Skin epidermis (tissue), 12 donors: ENCODE measurements around the gene HS3ST4.

Experiments used
- H3K27ac ChIP-seq, 21 experiments: fragments of 200-600 bp; sonication (generic) in 11 of 21; one replicate each; pipeline ENCODE4 v1.5.0; 2020; ENCODE audit warnings: mild to moderate bottlenecking in 3 of 21, inconsistent platforms in 2 of 21, moderate library complexity in 2 of 21
- H3K4me3 ChIP-seq, 7 experiments: fragments of 200-600 bp; sonication (generic) in 2 of 7; one replicate each; pipeline ENCODE4 v1.5.0; 2020; ENCODE audit warnings: inconsistent platforms in 2 of 7, mild to moderate bottlenecking in 2 of 7, moderate library complexity in 1 of 7

HS3ST4 gene

DNA sequence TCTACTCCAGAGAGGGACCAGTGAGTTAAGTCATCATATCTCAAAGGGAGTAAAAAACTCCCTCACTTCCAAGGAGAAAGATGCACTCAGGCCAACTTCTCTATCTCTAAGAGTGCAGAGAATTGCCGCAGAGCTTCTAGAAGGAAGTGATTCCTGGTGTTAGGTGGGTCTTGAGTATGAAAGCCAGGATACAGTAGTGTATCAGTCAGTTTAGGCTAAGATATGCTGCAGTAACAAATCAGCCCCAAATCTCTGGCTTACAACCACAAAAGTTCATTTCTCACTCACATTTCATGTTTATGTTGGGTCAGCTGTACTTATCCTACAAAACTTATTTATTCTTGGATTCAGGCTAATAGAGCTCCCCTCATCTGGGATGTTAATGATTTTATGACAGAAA is 106.3 kb downstream of the HS3ST4 start:
- Histone ChIP-seq H3K4me3 (no peak overlapping the region), H3K27ac (no peak overlapping the region)

DNA sequence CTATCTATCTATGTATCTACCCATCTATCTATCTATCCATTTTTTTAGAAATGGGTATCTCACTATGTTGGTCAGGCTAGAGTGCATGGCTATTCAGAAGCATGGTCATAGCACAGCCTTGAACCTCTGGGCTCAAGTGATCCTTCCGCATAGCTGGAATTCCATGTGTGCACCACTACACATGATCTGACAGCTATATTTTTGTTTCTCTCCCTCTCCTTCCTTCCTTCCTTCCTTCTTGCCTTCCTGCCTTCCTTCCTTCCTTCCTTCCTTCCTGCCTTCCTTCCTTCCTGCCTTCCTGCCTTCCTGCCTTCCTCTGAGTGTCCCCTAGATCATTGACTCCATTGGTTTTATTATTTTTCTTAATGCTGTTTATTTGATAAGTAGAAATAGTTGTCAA is 108.1 kb downstream of the HS3ST4 start:
- no peak overlapping the region for H3K27ac ChIP-seq
- no peak overlapping the region for H3K4me3 ChIP-seq

DNA sequence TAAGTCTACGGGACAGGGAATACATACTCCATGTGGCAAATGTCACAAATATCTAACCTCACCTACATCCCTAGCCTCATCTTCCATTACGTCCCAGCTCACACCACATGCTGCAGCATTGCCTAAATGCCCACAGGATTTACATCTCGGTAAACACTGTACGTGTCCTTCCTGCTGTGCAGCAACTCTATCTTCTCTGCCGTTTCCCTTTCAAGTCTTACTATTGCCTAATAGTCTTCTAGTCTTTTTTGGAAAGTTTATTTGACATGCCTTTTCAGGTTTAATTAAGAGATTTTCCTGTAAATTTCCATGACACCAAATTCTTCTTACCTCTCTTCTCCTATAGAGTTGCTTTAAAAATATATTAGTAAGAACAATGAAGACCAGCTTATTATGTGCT is 120.5 kb downstream of the HS3ST4 start:
- Histone ChIP-seq H3K4me3 (no peak overlapping the region), H3K27ac (no peak overlapping the region)

DNA sequence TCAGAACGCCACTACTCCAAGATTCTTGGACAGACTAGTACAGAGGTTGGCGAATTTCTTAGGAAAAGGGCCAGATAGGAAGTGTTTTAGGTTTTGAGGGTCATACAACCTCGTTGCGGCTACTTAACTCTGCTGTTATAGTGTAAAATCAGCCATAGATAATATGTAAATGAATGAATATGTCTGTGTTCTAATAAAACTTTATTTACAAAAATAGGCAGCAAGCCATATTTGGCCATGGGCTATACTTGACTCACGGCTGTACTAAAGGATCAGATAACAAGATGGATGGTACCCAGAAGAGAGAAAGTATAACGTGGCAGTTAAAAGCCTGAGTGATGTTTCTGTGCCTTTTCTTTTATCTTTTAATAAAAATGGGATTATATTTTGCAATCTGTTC is 125.5 kb downstream of the HS3ST4 start:
- H3K4me3 ChIP-seq = no peak overlapping the region
- H3K27ac ChIP-seq = no peak overlapping the region

DNA sequence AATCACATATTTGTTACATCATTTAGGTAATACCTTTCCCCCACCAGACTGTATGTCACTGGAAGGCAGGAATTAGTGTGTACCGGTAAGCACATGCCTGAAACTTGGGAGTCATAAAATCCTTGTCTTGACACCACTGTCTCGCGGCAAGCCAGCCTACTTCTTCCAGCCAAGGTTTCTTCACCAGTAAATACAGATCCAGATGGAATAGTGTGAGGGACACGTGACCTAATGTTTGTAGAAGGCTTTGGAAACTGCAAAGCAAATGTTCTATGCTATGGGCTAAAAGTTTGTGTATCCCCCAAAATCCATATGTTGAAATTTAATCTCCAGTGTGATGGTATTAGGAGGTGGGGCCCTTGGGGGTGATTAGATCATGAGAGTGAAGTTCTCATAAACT is 126.1 kb downstream of the HS3ST4 start:
- Histone ChIP-seq H3K27ac (no peak overlapping the region), H3K4me3 (no peak overlapping the region)

DNA sequence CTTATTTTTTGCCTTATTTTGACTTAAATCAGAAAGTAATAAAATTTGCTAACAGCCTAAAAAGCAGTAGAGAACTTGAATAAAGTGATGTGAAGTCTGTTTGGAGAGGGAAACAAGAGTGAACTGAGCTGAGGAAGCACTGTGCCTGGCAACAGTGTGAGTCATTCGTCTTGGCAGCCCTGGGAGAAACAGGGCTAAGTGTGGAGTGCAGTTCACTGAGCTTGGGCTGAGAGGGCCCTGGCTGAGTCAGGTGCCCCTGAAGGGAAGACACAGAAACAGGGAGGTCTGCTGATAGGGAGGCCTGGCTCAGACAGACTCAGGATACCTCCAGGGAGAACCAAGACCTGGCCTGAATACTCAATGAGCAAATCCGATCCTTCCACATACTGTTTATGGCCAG is 132.1 kb downstream of the HS3ST4 start:
- Histone ChIP-seq H3K27ac (no peak overlapping the region), H3K4me3 (no peak overlapping the region)

DNA sequence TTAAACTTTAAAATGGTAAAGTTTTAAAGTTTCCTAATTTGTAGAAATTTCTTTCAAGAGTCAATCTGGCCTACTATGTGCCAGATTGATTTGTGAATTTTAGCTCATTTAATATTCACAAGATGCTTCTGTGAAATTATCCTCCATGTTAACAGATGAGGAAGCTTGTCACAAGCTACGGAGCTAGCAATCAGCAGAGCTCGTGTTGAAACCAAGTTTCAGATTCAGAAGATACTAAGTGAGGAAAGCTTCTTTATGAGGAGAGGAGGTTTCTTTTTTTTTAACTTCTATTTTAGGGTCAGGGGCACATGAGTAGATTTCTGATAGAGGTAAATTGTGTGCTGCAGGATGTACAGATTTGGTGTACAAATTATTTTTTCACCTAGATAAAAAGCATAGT is 135.9 kb downstream of the HS3ST4 start:
- Histone ChIP-seq H3K27ac (no peak overlapping the region), H3K4me3 (no peak overlapping the region)

DNA sequence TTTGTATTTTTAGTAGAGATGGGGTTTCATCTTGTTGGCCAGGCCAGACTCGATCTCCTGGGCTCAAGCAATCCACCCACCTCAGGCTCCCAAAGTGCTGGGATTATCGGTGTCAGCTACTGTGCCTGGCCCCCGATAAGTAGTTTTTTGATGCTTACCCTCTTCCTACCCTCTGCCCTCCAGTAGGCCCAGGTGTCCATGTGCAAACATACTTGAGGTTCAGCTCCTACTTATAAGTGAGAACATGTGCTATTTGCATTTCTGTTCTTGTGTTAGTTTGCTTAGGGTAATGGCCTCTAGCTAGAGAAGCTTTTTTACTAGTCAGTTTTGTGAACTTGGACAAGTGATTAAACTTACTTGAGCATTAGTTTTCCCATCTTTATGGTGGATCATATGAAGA is 136.8 kb downstream of the HS3ST4 start:
- no peak overlapping the region for H3K27ac ChIP-seq
- H3K4me3 ChIP-seq = no peak overlapping the region

DNA sequence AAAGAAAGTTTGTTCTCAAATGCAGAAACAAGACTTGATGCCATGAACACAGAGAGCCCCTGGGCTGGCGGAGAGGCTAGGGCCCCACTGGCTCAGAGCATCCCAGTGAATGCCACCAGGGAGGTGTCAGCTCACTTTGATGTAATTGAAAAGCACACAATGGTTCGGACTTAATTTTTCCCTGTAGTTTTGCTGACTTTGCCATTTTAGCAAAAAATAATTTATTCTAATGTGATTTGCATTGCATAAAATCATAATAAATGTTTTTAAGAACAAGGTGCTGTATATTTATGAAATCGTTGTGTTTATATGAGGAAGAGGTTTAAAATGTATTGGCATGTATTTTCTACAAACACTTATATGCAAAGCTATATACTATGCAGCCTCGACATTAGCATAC is 140.5 kb downstream of the HS3ST4 start:
- no peak overlapping the region for H3K27ac ChIP-seq
- no peak overlapping the region for H3K4me3 ChIP-seq

DNA sequence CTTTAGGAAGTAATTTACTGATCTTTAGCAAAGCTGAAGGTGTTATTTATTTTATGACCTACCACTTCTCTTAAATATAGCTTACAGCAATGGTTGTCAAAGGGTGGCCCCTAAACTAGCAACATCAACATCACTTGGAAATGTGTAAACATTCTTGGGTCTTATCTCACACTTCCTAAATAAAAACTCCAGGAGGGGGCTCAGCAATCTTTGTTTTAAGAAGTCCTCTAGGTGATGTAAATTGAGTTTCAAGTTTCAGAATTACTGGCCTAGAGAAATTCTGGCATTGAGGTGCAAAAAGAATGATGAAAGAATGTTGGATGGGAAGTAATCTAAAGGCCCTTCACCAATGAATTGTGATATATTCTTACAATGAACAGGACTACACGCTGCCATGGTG is 142.3 kb downstream of the HS3ST4 start:
- Histone ChIP-seq H3K4me3 (no peak overlapping the region), H3K27ac (no peak overlapping the region)

DNA sequence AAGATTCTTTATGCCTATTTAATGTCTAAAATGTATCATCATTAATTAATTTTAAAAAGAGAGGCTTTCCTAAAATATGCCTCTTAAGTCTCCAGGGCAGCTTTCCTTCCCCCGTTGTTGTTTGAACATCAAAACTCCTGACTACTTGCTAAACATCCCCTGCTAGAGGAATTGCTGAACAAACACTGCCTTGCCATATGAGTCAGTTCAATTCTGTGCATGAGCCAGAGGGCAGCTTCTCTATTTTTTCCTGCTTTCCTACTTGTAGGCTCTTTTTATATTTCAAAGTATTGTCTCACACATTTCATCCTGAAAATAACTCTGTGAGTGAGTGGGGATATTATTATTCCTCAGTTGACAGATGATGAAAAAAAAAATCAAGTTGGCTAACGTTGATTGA is 143.4 kb downstream of the HS3ST4 start:
- no peak overlapping the region for H3K4me3 ChIP-seq
- no peak overlapping the region for H3K27ac ChIP-seq

DNA sequence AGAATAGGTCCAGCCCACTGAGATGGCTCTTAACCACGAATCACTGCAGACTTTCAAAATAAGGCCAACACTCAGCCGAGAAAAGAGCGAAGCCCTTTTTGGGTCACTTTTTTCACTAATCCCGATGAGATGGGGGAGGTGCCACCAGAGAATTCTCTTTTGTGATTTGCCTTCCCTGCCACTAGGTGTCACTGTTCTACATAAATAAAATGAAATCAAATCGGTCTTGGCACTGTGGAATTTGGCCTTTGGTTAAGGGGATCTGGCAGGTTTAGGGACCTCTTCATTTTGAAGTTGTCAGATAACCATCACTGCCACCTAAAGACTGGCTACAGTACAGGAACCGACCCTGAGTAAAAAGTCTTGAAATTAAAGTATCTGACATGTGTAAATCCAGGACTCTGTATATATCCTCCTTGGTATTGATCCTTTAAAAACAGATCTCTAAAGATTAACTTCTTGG is 147.0 kb downstream of the HS3ST4 start:
- H3K27ac ChIP-seq = no peak overlapping the region
- H3K4me3 ChIP-seq = no peak overlapping the region

DNA sequence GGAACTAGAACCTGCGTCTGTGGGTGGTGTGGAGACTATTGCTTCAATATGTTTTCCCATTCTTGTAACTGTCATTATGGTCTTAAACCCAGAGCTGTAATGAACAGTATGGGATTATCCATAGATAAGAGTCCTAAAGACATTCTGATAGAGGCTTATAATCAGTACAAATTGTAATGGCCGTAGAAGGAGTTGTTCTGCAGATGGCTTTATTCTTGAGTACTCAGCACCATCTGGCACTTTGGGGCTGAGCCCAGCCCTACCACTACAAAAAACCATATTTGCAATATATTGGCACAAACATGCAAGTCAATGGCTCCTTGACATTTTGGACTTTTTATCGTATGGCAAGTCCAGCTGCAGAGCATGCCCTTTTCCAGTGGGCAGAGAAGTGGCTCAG is 150.0 kb downstream of the HS3ST4 start:
- H3K27ac ChIP-seq = no peak overlapping the region
- H3K4me3 ChIP-seq = no peak overlapping the region

DNA sequence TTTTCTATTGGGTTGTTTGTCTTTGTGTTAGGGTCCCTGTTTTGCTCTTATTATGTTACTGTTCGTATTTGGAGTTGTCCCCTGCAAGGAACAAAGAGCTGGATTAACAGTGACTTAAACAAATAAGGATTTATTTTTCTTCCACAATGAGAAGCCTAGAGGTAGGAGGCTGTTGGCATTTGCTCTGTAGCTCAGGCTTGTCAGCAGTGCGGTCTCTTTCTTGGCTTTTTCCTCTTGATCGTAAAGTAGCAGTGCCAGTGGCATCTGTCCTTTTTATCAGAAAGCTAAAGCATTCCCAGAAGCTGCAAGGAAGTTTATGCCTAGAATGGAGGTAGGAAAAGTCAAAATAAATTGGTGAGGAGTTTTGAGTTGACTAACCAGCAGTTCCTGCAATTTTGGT is 154.1 kb downstream of the HS3ST4 start:
- no peak overlapping the region for H3K27ac ChIP-seq
- H3K4me3 ChIP-seq = no peak overlapping the region

DNA sequence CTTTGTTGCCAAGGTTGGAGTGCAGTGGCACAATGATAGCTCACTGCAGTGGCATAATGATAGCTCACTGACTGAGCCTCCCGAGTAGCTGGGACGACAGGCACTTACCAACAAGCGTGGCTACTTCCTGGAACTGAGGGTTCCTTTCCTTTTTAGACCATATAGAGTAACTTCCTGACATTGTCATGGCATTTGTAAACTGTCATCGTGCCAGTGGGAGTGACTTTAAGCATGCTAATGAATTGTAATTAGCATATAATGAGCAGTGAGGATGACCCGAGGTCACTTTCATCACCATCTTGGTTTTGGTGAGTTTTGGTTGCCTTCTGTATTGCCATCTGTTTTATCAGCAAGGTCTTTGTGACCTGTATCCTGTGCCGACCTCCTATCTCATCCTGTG is 162.4 kb downstream of the HS3ST4 start:
- no peak overlapping the region for H3K4me3 ChIP-seq
- no peak overlapping the region for H3K27ac ChIP-seq

DNA sequence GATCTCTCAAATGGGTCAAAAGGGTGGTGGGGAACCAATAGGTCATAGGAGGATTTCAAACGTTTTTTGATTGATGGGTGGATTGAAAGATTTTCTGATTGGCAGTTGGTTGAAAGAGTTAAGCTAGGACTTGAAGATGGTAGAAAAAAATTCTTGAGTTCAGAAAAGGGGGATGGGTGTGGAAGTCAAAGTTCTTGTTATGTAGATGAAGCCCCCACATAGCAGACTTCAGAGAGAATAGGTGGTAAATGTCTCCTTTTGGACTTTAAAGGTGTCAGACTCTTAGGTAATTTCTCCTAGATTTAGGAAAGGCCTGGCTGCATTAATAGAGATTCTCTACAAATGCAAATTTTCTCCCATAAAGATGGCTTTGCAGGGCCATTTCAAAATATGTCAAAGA is 163.3 kb downstream of the HS3ST4 start:
- Histone ChIP-seq H3K27ac (no peak overlapping the region), H3K4me3 (no peak overlapping the region)

DNA sequence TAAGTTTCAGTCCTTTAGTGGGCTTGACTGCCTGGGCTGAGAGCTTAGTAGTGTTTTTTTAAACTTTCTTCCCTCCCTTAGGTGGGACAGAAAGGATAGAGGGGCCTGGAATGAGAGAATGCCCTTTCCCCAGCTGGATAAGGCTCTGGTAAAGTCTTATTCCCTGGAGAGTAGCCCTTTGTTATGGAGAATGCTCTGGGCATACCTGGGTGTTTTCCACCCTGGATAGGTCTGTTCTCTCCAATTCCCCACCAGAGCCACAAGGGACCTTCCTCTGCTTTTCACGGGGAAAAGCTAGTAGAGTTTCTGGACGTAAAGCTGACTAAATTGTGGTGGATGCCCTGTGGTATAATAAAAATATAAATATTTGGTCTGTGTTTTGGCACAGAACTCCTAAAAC is 164.1 kb downstream of the HS3ST4 start:
- no peak overlapping the region for H3K4me3 ChIP-seq
- H3K27ac ChIP-seq = no peak overlapping the region

DNA sequence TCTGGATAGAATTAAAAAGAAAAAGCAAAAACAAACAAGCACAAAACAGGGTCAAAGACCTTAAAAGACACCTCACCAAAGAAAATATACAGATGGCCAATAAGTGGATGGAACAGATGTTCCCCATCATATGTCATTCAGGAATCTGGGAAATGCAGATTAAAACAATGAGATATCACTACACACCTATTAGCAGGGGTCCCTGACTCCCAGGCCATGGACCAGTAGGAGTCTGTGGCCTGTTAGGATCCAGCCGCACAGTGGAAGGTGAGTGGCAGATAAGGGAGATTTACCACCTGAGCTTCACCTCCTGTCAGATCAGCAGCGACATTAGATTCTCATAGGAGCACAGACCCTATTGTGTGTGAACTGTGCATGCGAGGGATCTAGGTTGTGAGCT is 167.9 kb downstream of the HS3ST4 start:
- Histone ChIP-seq H3K27ac (no peak overlapping the region), H3K4me3 (no peak overlapping the region)

DNA sequence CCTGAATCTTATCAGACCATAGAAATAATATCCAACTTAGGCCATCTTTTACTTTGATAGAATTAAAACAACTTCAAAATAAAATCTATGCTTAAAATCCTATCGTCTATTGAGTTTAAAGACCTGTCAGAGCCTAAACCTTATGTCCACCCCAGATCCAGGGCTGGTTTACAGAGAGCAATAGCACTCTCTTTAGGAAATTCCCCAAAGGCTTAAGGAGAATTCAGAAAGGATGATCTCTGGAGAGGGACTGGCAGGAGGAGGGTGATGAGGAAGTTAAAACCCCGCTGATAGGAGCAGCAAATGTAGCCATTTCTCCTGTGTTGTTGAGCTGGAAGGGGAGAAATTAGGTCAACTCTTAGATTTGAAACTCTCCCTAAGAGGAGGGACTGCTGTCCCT is 175.3 kb downstream of the HS3ST4 start:
- Histone ChIP-seq H3K27ac (no peak overlapping the region), H3K4me3 (no peak overlapping the region)

DNA sequence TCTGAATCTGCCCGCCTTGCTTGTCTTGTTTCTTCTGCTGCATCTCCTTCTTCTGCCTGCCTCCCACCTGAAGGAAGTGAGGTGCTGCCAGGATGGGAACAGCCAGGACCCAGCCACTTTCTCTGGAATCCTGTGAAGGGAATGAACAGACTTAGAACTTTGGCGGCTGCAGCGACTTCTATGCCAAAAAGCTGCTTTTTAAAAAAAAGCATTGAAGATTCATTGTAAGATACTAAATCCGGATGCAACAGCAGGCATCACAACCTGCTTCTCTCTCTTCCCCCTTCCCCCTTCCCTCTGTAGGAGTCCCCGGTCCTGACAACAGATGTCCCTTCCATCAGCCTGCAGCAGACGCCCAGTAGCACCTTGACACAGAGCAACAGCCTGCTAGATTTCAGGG is 176.3 kb downstream of the HS3ST4 start:
- no peak overlapping the region for H3K27ac ChIP-seq
- no peak overlapping the region for H3K4me3 ChIP-seq

DNA sequence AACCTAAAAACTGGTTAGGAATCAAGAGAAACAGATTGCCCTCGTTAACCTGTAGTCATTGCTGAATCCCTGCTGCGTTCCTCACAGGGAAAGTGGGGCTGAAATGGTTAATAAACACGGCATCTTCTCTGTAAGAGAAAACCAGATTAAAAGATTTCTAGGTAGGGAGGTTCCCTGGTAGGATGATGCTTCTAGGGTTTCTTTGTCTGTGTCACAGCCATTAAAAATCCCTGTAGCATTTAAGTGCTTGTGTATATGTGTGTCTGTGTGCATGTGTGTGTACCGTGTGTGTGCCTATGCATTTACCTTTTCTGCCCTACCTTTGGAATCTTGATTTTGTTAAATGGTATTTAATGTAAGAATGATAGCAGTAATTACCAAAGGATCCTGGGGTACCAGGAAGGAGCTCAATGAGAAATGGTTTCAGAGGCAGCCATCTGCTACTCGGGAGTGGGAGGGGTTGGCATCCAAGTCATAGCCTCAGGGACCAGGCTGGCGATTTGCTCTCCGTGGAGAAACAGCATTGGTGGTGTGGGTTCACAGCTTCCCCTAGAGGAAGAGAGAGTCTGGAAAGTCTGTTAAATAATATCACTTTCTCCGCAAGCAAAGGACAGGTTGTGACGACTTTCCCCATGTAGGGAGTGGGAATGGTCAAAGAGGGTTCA is 177.1 kb downstream of the HS3ST4 start:
- Histone ChIP-seq H3K4me3 (no peak overlapping the region), H3K27ac (no peak overlapping the region)

DNA sequence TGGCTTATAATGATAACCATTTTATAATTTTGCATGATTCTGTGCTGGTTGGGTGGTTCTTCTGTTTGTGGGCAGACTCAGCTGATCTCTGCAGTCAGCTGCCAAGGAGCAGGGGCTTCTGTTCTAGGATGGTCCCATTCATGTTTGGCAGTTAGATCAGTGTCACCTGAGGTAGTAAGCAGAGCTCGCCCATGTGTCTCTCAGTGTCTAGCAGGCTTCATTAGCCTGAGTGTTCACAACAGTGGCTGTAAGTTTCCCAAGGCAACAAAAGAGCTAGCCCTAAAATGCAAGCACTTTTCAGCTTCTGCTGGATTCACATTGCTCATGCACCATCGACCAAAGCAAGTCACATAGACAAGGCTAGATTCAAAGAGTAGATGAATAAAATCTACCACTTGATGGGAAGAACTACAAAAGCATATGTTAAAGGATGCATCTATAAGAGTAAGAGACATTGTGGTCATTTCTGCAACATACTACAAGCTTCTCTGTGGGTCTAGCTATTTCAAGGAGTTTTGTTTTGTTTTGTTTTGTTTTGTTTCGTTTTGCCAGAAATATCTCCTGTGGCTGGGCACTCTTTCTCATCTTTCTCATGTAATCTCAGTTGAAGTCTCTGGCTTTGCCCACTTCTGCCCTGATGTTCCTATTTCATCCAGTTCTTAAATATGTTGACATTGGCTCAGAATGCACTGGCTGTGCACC is 180.8 kb downstream of the HS3ST4 start:
- no peak overlapping the region for H3K27ac ChIP-seq
- no peak overlapping the region for H3K4me3 ChIP-seq
